Left colon (tissue), 2 donors: ENCODE results near the gene APOC4. TPM values are rescaled to one million over a fixed set of nuclear protein-coding genes. Genes with fewer than 3 reads are reported as not detected.
"Not testable (repeated sequence)": the region's sequence is repeated elsewhere in the genome, so short reads cannot be mapped to it uniquely, and the experiment has no call there.

ENCODE experiments used
- ATAC-seq: fragments of 200-7000 bp; cut with Tn5 transposase; one replicate; pipeline ENCODE4 v1.9.1; 2020; ENCODE audit warnings: mild to moderate bottlenecking, moderate library complexity
- DNase-seq, 2 donors: peaks; one replicate each; pipeline ENCODE4 v3.0.0-alpha.2; 2020
- intact Hi-C, 2 donors: fragments of 100-400 bp; cut with DNase I in 1 of 2; cut with micrococcal nuclease in 1 of 2; formaldehyde crosslinking; loops; one replicate each; pipeline versions ENCODE4 v1.11.2 to v1.14.0; 2022; cut with DNase I, micrococcal nuclease
- total RNA-seq, 2 donors: library from RNA; stranded (reverse); fragmentation: NEBNext Ultra II Directional; extraction: Animal tissue kit (Norgen Biotek cat#: 25700); gene quantifications; one replicate each; pipeline ENCODE4 v1.2.1, GENCODE V29; 2021
- donor health status: DM: no; HTN: no; CAD: no.
- donor health status: DM: yes; HTN: yes; CAD: no.

The APOC4 gene
- total RNA-seq, 2 donors from 2014 or later = not detected

DNA sequence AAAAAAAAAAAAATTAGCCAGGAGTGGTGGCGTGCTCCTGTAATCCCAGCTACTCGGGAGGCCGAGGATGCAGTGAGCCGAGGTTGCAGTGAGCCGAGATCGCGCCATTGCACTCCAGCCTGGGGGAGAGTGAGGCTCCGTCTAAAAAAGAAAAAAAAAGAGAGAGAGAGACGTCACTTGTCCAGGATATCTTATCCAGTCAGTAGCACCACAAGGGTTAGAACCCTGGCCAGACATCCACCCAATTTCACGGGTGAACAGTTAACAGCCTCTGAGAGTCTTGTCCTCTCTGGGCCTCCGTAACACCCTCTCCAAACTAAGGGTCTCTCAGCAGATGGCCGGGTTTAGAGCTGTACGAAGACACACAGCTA lies 12.2 kb downstream of the APOC4 start:
- ATAC-seq (no peak), DNase-seq (no peak)
- intact Hi-C loops = loop anchor here in 1 of 2 donors (10.0 kb wide), 1 partner anchor 49 kb away; the partner anchor contains the start of gene APOE

- DNase-seq (peak; percentile 97), ATAC-seq (peak; percentile 94)
- intact Hi-C loops = loop anchor here in 1 of 2 donors (10.0 kb wide), 1 partner anchor 50 kb away; the partner anchor contains the start of gene APOE
These were observed 12.8 kb downstream of the APOC4 start, which contains the start of gene CLPTM1 for GRCh38 chr19:44954649-44955504. CLPTM1 (plus strand) TSS chr19:44955380; CDS start chr19:44955396, 16 bp downstream.

DNA sequence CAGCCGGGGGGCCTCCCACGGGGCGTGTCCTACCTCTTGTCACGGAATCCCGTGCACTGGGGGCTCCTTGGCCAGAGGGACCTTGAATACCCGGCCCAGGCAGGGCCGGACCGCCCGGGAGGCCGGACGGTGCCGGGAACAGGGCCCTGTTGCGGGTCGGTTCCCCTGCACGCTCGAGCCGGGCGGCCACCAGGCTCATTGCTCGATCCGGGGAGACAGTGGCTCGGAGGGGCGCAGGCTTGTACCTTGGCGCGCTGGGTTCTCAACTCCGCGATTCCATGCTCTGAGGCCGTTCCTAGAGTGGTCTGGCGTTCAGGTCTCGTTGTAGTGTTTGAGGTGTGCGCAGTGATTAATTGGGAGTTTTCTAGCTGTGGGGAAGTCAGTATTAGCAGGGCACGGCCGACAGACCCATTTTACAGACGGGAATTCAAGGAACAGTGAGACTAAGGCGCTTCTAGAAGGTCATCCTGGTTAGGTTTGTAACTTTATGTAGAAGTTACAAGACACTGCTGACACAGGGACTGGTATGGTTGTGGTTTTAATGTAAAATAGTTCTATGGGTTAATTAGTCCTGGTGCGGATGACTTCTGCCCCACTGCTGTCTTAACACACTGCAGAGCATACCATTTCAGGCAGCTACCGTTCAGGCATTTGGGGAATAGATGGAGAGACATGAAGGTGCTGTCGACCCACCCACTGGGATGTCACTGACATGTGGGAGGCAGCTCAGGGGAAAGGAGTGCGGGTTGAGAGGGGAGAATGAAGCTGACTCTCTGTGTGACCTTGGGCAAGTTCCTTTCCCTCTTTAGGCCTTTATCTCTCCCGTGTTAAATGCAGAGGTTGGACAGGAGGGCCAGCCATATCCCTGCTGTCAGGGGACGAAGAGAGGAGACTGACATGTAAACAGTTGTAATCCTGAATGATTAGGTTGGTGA lies 13.7 kb downstream of the APOC4 start:
- intact Hi-C loops = loop anchor here in 1 of 2 donors (10.0 kb wide), 1 partner anchor 51 kb away; the partner anchor contains the start of gene APOE
- peak; percentile 30 for ATAC-seq

GRCh38 chr19:44957526-44957925 lies 15.5 kb downstream of the APOC4 start:
- intact Hi-C loops = loop anchor here in 1 of 2 donors (10.0 kb wide), 1 partner anchor 53 kb away; the partner anchor contains the start of gene APOE
- no peak for ATAC-seq
- DNase-seq = no peak

More for the DNA sequence above, 13.7 kb downstream of the APOC4 start:
- DNase-seq = no peak

- DNase-seq (no peak), ATAC-seq (no peak)
- intact Hi-C loops = loop anchor here in 1 of 2 donors (10.0 kb wide), 1 partner anchor 53 kb away; the partner anchor contains the start of gene APOE
These were observed 16.1 kb downstream of the APOC4 start for GRCh38 chr19:44958090-44958489.

- intact Hi-C loops = loop anchor here in 1 of 2 donors (10.0 kb wide), 1 partner anchor 55 kb away; the partner anchor contains the start of gene APOE
- no peak for ATAC-seq
- DNase-seq = no peak
These were observed 17.7 kb downstream of the APOC4 start for GRCh38 chr19:44959691-44960090.

DNA sequence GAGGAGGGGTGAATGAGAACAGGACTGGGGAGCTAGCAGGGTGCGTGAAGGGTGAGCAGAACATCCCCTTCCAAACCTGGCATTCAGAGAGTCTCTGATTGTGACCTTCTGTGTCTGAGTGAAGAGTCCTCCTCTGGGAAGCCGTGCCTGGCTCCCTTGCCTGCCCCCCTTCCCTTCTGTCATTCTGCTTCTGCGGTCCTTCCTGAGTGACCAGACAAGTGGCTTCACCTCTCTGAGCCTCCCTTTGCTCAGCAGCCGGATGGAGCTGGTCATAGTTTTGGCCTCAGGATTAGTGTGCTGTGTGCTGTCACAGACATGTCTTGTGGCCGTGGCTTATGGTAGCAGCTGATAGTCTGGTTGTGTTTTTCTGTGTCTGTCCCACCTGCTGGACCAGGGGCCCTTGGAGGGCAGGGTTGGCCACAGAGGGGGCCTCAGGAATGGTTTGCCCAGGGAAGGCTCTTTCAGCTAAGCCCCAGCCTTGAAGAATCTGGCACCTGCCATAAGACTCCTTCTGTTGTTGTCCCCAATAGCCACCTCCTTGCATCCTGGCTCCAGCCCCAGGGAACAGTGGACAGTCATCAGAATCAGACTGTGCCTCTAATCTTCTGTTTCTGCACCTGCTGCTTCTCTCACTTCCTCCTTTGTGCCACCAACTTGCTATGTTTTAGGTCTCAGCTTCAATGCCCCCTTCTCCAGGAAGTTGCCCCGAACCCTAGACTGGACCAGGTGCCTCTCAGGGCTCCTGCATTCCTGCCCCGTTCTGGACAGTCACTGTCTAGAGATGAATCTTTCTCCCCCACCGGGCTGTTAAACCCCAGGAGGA lies 19.1 kb downstream of the APOC4 start:
- intact Hi-C loops = no loop called here
- ATAC-seq = no peak
- no peak for DNase-seq

- DNase-seq = no peak
- ATAC-seq = no peak
- intact Hi-C loops = no loop called here
These were observed 19.8 kb downstream of the APOC4 start for GRCh38 chr19:44961821-44962220.

DNA sequence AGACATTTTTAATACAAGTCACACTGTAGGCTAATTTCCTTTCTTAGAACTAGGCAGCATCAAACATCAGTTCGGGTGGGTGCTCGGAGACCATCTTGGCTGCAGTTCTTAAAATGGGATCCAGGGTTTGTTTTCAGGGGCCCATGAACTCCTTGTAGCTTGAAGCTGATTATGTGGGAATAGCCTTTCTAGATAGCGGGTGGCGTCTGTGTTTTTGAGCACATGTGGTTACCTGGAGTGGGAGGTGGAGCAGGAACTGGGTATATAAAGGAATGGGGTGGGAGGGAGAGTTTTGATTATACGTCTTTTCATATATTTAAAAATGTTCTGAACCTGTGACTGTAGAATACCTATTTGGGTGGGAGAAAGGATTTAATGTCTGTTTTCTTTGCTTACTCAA lies 26.1 kb downstream of the APOC4 start:
- DNase-seq = no peak
- intact Hi-C loops = no loop called here
- no peak for ATAC-seq

DNA sequence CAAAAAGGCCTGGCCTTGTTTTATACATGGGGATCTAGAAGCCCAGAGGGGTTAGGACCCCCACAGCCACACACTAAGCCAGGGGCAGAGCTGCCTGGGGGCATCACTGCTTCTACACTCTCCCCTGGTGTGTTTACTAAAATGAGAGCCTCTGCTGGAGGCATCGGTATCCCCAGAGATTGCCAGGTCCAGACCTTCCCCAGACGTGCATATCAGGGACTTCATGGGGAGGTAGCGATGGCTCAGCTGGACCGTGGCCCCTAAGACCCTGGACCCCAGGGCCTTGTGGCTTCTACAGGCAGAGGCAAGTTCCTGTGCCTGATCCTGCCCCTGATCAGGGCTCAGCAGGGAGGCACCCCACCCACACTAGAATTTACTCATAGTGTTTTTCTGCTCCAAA lies 26.6 kb downstream of the APOC4 start:
- ATAC-seq = no peak
- intact Hi-C loops = no loop called here
- no peak for DNase-seq

- intact Hi-C loops = no loop called here
- ATAC-seq = no peak
- DNase-seq = no peak
These were observed 27.4 kb downstream of the APOC4 start for GRCh38 chr19:44969437-44969836.

DNA sequence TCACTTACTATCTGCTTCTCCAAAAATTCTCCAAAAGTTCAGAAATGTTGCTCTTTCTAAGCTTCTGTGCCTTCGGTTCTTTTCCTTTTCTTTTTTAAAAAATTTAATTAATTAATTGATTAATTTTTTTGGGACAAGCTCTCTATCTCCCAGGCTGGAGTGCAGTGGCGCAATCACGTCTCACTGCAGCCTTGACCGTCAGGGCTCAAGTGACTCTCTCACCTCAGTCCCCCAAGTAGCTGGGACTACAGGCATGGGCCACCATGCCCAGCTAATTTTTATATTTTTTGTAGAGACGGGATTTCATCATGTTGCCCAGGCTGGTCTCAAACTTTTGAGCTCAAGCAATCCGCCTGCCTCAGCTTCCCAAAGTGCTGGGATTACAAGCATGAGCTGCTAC lies 29.4 kb downstream of the APOC4 start:
- DNase-seq, intact Hi-C loops, ATAC-seq: not testable (repeated sequence)

DNA sequence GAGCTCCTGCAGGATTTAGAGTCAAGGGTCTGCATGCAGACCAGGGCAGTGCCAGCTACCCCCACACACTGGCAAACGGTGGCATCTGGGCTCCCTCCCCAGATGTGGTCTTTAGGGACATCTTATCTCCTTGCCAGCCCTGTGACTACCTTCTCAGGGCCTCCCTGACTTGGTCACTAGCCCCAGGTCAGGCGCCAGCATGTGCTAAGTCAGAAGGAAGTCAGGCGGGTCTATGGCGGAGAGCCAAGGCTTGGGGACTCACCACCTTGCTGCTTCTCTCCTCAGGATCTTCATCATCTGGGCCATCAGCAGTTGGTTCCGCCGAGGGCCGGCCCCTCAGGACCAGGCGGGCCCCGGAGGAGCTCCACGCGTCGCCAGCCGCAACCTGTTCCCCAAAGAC lies 30.8 kb downstream of the APOC4 start:
- ATAC-seq (no peak), DNase-seq (no peak)
- intact Hi-C loops = no loop called here

- no peak for ATAC-seq
These were observed 32.1 kb downstream of the APOC4 start for GRCh38 chr19:44973982-44974735.

DNA sequence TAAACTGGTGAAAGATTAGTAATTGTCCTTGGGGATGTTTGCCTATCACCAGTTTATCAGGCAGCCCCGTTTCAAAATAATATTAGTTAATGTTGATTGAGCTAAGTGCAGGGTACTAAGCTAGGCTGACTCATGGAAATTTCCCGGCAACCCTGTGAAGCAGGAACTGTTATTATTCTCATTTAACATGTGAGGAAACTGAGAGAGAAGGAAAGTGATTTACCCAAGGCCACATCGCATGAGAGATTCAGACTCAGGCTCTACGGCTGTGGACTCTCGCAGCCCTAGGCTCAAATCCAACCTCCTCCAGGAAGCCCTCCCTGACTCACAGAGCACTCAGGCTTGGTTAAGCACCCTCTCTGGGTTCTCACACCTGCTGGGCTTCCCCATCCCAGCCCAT lies 32.8 kb downstream of the APOC4 start:
- no peak for DNase-seq
- intact Hi-C loops = no loop called here
- ATAC-seq = no peak

More at GRCh38 chr19:44973982-44974735, 32.1 kb downstream of the APOC4 start:
- intact Hi-C loops = no loop called here
- no peak for DNase-seq

GRCh38 chr19:44975444-44975843 lies 33.4 kb downstream of the APOC4 start:
- ATAC-seq (no peak), DNase-seq (no peak)
- intact Hi-C loops = no loop called here

GRCh38 chr19:44984005-44984404 lies 42.0 kb downstream of the APOC4 start:
- ATAC-seq (no peak), DNase-seq (no peak)
- intact Hi-C loops = no loop called here

DNA sequence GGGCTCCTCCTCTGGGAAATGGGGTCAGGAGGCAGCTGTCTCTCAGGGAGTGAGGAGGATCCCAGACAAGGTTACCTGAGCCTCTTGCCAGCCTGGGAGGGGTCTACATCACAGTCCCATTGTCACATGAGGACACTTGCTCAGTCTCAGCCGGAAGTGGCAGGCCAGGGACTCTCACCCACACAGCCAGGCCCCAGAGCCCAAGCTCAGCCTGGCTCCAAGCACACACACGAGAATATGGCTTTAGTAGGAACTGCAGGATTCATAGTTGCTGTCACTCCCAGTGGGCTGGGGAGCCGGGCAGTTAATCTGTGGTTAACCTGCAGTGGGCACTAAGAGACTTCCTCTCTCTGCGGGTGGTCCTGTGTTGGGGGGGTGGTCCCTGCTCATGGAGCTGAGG lies 43.4 kb downstream of the APOC4 start:
- no peak for ATAC-seq
- intact Hi-C loops = no loop called here

More for the DNA sequence above, 43.4 kb downstream of the APOC4 start:
- DNase-seq = no peak
